SK-N-SH treated with all-trans-retinoic acid at 6 μM for 48 hours (cell line): ENCODE measurements around the gene CFP.

Experiments used
- ATAC-seq: fragments of 200-7000 bp; cut with Tn5 transposase; 3 replicates; pipeline ENCODE4 v1.9.1; 2020; ENCODE audit warnings: mild to moderate bottlenecking, moderate library complexity
- ARNTL ChIP-seq: fragments of 450-650 bp; formaldehyde crosslinking; IDR thresholded peaks from 2 replicates; pipeline ENCODE4 v1.5.0; 2020; ENCODE audit warnings: low read depth, mild to moderate bottlenecking, moderate library complexity, borderline replicate concordance
- BACH2 ChIP-seq: fragments of 250-450 bp; sonication (Bioruptor Pico); IDR thresholded peaks from 2 replicates; pipeline ENCODE4 v1.9.0; 2021; ENCODE audit warnings: mild to moderate bottlenecking, borderline replicate concordance
- CSDC2 ChIP-seq: fragments of 250-450 bp; sonication (Bioruptor Pico); IDR thresholded peaks from 2 replicates; pipeline ENCODE4 v1.5.0; 2020; ENCODE audit warnings: mild to moderate bottlenecking, moderate library complexity
- GLIS3 ChIP-seq: fragments of 250-450 bp; sonication (Bioruptor Pico); IDR thresholded peaks from 2 replicates; pipeline ENCODE4 v1.5.0; 2020; ENCODE audit warnings: mild to moderate bottlenecking, moderate library complexity
- ISL1 ChIP-seq: fragments of 250-450 bp; sonication (Bioruptor Pico); IDR thresholded peaks from 2 replicates; pipeline ENCODE4 v2.1.2; 2022; ENCODE audit warnings: mild to moderate bottlenecking, moderate library complexity
- OSR1 ChIP-seq: fragments of 250-450 bp; sonication (Bioruptor Pico); IDR thresholded peaks from 2 replicates; pipeline ENCODE4 v1.8.0; 2022; ENCODE audit warnings: moderate library complexity, mild to moderate bottlenecking, inconsistent platforms
- POU6F1 ChIP-seq: fragments of 250-450 bp; sonication (Bioruptor Pico); IDR thresholded peaks from 2 replicates; pipeline ENCODE4 v1.8.0; 2021; ENCODE audit warnings: low read depth, mild to moderate bottlenecking, moderate library complexity, borderline replicate concordance
- PPARA ChIP-seq: fragments of 250-450 bp; sonication (Bioruptor Pico); IDR thresholded peaks from 2 replicates; pipeline ENCODE4 v1.5.0; 2020; ENCODE audit warnings: mild to moderate bottlenecking, borderline replicate concordance
- RARB ChIP-seq: fragments of 250-450 bp; sonication (Bioruptor Pico); IDR thresholded peaks from 2 replicates; pipeline ENCODE4 v1.8.0; 2021; ENCODE audit warnings: mild to moderate bottlenecking, moderate library complexity
- SNAI2 ChIP-seq: fragments of 250-450 bp; sonication (Bioruptor Pico); IDR thresholded peaks from 2 replicates; pipeline ENCODE4 v1.5.0; 2020; ENCODE audit warnings: mild to moderate bottlenecking, moderate library complexity
- TCF4 ChIP-seq: fragments of 250-450 bp; sonication (Bioruptor Pico); IDR thresholded peaks from 2 replicates; pipeline ENCODE4 v1.8.0; 2021; ENCODE audit warnings: mild to moderate bottlenecking, moderate library complexity, borderline replicate concordance
- TOX ChIP-seq: fragments of 250-450 bp; sonication (Bioruptor Pico); IDR thresholded peaks from 2 replicates; pipeline ENCODE4 v1.8.0; 2021; ENCODE audit warnings: mild to moderate bottlenecking, moderate library complexity, borderline replicate concordance
- TSHZ2 ChIP-seq: fragments of 250-450 bp; sonication (Bioruptor Pico); IDR thresholded peaks from 2 replicates; pipeline ENCODE4 v1.5.0; 2020; ENCODE audit warnings: mild to moderate bottlenecking, moderate library complexity
- ZFP3 ChIP-seq: fragments of 250-450 bp; sonication (Bioruptor Pico); IDR thresholded peaks from 2 replicates; pipeline ENCODE4 v1.5.0; 2020; ENCODE audit warnings: mild to moderate bottlenecking, moderate library complexity
- ZFP30 ChIP-seq: fragments of 450-650 bp; formaldehyde crosslinking; IDR thresholded peaks from 2 replicates; pipeline ENCODE4 v1.5.0; 2022; ENCODE audit warnings: mild to moderate bottlenecking, moderate library complexity
- ZNF70 ChIP-seq: fragments of 450-650 bp; formaldehyde crosslinking; IDR thresholded peaks from 2 replicates; pipeline ENCODE4 v1.5.0; 2020; ENCODE audit warnings: mild to moderate bottlenecking, moderate library complexity
- TF ChIP-seq, protein P1 (sequence below): fragments of 250-450 bp; sonication (Bioruptor Pico); IDR thresholded peaks from 2 replicates; pipeline ENCODE4 v1.5.1; 2021; ENCODE audit warnings: mild to moderate bottlenecking, moderate library complexity
- TF ChIP-seq, protein P2 (sequence below): fragments of 250-450 bp; sonication (Bioruptor Pico); IDR thresholded peaks from 2 replicates; pipeline ENCODE4 v1.8.0; 2020; ENCODE audit warnings: mild to moderate bottlenecking, moderate library complexity, borderline replicate concordance

The CFP gene

DNA sequence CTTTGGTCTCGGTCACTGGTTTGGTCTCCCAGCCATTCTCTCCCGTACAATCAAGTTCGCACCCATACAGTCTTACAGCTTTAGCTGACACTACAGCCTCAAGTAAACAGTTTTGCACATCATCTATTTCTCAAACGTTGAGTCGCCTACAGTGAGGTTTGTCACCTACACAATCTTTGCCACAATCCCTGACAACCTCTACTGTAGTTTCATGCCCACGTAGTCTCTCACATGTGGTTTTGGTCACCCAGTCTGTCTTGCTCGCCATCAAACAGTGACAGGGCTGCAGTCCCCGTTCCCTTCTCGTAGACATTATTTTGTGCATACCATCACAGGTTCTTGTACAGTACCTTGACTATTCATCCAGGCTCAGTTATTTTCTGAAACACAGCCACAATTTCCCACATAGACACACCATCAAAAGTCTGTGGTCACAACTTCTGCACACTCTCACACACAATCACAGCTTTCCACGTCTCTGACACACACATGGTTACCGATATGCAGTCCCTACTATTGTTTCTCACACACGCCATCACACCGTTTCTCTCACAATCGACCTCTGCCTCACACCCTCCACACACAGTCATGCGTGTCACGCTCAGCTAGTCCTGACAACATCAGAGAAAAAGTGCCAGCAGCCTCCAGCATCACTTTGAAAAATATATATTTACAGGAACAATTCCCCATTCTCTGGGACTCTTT, 5.3 kb upstream of the CFP start:
- ATAC-seq = no peak
- TF ChIP-seq ZFP30 (CRISPR knock-in tag) (no peak), TCF4 (CRISPR knock-in tag) (no peak), TOX (CRISPR knock-in tag) (no peak), OSR1 (CRISPR knock-in tag) (no peak), ISL1 (CRISPR knock-in tag) (no peak), TSHZ2 (CRISPR knock-in tag) (no peak), POU6F1 (CRISPR knock-in tag) (no peak), PPARA (CRISPR knock-in tag) (no peak), BACH2 (no peak), RARB (no peak), CSDC2 (no peak), ZFP3 (CRISPR knock-in tag) (no peak)
- TF ChIP-seq, protein P1, sequence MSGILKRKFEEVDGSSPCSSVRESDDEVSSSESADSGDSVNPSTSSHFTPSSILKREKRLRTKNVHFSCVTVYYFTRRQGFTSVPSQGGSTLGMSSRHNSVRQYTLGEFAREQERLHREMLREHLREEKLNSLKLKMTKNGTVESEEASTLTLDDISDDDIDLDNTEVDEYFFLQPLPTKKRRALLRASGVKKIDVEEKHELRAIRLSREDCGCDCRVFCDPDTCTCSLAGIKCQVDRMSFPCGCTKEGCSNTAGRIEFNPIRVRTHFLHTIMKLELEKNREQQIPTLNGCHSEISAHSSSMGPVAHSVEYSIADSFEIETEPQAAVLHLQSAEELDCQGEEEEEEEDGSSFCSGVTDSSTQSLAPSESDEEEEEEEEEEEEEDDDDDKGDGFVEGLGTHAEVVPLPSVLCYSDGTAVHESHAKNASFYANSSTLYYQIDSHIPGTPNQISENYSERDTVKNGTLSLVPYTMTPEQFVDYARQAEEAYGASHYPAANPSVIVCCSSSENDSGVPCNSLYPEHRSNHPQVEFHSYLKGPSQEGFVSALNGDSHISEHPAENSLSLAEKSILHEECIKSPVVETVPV (CRISPR knock-in tag) = no peak
- TF ChIP-seq, protein P2, sequence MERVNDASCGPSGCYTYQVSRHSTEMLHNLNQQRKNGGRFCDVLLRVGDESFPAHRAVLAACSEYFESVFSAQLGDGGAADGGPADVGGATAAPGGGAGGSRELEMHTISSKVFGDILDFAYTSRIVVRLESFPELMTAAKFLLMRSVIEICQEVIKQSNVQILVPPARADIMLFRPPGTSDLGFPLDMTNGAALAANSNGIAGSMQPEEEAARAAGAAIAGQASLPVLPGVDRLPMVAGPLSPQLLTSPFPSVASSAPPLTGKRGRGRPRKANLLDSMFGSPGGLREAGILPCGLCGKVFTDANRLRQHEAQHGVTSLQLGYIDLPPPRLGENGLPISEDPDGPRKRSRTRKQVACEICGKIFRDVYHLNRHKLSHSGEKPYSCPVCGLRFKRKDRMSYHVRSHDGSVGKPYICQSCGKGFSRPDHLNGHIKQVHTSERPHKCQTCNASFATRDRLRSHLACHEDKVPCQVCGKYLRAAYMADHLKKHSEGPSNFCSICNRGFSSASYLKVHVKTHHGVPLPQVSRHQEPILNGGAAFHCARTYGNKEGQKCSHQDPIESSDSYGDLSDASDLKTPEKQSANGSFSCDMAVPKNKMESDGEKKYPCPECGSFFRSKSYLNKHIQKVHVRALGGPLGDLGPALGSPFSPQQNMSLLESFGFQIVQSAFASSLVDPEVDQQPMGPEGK (CRISPR knock-in tag) = no peak

DNA sequence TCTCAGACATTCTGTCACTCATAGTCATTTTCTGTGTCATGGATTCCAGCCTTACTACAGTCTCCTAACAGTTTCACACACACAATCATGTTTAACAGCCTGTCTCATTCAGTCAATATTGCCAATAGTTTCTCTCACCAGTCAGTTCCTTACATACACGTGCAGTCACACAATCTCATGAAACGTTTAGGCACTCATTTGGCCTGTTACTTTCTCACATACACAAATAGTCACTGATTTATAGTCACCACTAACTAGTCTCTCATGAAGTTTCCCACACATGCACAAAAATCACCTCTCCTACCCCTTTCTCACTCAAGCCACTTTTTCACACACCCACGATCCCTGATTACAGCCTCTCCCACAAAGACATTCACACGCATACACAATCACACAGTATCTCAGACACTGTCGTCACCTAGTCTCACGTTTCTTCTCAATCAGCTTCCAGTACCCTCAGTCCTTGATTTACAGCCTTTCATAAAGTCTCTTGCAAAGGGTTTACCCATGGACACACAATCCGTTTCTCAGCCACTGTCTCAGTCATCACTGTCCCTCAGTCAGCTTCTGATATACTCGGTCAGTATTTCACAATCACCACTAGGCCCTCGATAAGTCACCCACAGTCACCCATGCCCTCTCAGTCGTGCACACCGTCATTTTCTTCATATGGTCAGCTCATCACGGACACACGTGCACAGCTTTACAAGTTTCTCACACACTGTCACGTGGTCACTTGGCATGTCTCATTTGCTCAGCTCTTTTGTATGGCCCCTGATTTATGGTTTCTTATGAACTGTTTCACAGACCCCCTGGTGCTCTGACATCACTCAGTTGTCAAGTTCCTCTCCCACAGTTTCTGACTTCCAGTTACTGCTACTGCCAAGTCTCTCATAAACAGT, 4.2 kb upstream of the CFP start:
- TF ChIP-seq ZNF70 (CRISPR knock-in tag) = no peak
- TF ChIP-seq TCF4 (CRISPR knock-in tag) = no peak
- no peak for TF ChIP-seq ZFP30 (CRISPR knock-in tag)
- no peak for TF ChIP-seq OSR1 (CRISPR knock-in tag)
- TF ChIP-seq PPARA (CRISPR knock-in tag) = no peak
- no peak for TF ChIP-seq ARNTL (CRISPR knock-in tag)
- no peak for ATAC-seq

DNA sequence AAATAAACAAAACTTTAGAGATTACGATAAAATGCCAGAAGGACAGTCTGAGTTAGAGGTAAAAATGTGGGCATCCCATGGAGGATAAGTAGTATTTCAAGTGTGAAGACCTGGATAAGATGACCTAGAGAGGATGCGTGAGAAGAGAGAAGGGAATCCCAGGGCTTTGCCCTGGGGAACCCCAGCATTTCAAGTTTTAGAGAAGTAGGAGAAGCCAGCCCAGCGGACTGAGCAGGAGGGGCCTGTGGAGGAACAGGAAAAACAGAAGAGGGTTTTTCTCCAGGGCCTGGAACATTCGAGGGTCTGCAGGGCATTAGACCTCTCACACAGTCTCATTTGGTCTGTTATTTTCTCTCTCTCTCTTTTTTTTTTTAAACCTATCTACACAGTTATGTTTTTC, 2.9 kb upstream of the CFP start:
- no peak for ATAC-seq
- TF ChIP-seq ARNTL (CRISPR knock-in tag) (no peak), TCF4 (CRISPR knock-in tag) (no peak), GLIS3 (CRISPR knock-in tag) (no peak), SNAI2 (CRISPR knock-in tag) (no peak)

GRCh38 chrX:47631676-47632075, 1.9 kb upstream of the CFP start:
- TF ChIP-seq ARNTL (CRISPR knock-in tag) = no peak
- TF ChIP-seq, all 23 proteins: peak for 0
- no peak for ATAC-seq
